Ovary (tissue), 3 donors: Measurements from ENCODE around the gene OR4F15.

Experiments
- POLR2A ChIP-seq: fragments of 450-650 bp; IDR thresholded peaks from one replicate; pipeline ENCODE4 v1.6.1; 2017; ENCODE audit warnings: antibody characterized with exemption, mild to moderate bottlenecking, moderate library complexity
- TF ChIP-seq, protein P1 (sequence below), 3 donors: fragments of 450-650 bp in 2 of 3; fragments of 200-600 bp in 1 of 3; IDR thresholded peaks; one replicate each; pipeline versions ENCODE4 v1.5.1 to v1.8.0; 2016 to 2022; ENCODE audit warnings: antibody characterized with exemption in 3 of 3, mild to moderate bottlenecking in 1 of 3
- donor health status: DM: no; HTN: no; CAD: no.

DNA sequence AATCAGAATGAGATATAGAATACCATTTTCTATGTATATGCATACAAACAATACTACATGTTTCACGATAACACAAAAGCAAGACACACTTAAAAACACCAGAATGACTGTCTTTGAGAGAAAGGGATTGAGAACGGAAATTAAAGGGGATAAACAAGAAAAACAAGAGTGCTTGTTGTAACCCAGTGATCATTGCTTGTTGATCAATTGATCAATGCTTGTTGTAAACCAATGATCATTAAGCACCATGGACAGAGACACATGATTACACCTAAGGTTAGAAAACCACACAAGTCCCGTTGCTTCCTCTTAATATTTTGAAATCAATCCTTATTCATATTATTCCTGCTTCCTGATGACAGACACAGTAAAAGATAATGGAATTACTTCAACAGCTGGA is 1.1 kb upstream of the OR4F15 start:
- no peak for TF ChIP-seq POLR2A
- TF ChIP-seq, protein P1, sequence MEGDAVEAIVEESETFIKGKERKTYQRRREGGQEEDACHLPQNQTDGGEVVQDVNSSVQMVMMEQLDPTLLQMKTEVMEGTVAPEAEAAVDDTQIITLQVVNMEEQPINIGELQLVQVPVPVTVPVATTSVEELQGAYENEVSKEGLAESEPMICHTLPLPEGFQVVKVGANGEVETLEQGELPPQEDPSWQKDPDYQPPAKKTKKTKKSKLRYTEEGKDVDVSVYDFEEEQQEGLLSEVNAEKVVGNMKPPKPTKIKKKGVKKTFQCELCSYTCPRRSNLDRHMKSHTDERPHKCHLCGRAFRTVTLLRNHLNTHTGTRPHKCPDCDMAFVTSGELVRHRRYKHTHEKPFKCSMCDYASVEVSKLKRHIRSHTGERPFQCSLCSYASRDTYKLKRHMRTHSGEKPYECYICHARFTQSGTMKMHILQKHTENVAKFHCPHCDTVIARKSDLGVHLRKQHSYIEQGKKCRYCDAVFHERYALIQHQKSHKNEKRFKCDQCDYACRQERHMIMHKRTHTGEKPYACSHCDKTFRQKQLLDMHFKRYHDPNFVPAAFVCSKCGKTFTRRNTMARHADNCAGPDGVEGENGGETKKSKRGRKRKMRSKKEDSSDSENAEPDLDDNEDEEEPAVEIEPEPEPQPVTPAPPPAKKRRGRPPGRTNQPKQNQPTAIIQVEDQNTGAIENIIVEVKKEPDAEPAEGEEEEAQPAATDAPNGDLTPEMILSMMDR (IDR thresholded peaks at IDR 0.05) = no peak
